Measurements from ENCODE around the gene FOXRED2. TPM values are rescaled to one million over a fixed set of nuclear protein-coding genes. Genes with fewer than 3 reads are reported as not detected.
"Not testable (repeated sequence)": the region's sequence is repeated elsewhere in the genome, so short reads cannot be mapped to it uniquely, and the experiment has no call there.

The FOXRED2 gene
- total RNA-seq, 1 experiment from 2014 or later: 37.7 TPM

- DNase-seq (ENCODE audit: low read depth, low spot score) (no peak), ATAC-seq (no peak)
- no peak overlapping the region for H3K4me3 ChIP-seq (ENCODE audit: low read depth in 2 of 2, low read length in 2 of 2)
- ChIA-PET POLR2A (interaction anchor here (0.7 kb wide), 1 partner anchor 109 kb away, joined by 10 read pairs; no protein-coding TSS in a partner anchor), CTCF (interaction anchor here (0.7 kb wide), 1 partner anchor 426 kb away, joined by 6 read pairs; no protein-coding TSS in a partner anchor)
- peak overlapping the region; percentile 79 for H3K27ac ChIP-seq (ENCODE audit: low read length)
- in situ Hi-C loops (cut with HindIII; ENCODE audit: low pct_unique_long_range_greater_than_20kb, low sequenced_read_pairs): no loop called here
- no peaks in the 10 kb centered on the region for H3K27me3 ChIP-seq (ENCODE audit: control insufficient read depth, insufficient read depth, low read length)
- no peaks in the 10 kb centered on the region for H3K36me3 ChIP-seq (ENCODE audit: control insufficient read depth, insufficient read depth, low read length)
- intact Hi-C loops (cut with micrococcal nuclease; ENCODE audit: unreplicated experiment): no loop called here
- no peaks in the 10 kb centered on the region for H3K9me3 ChIP-seq (ENCODE audit: control insufficient read depth, insufficient read depth, low read depth, low read length)
- H3K4me1 ChIP-seq (ENCODE audit: control insufficient read depth, insufficient read depth, low read length): peaks cover 27% of the 10 kb centered on the region
- no TSS peak for BruUV-seq (replicated peaks)
- TF ChIP-seq REST (IDR thresholded peaks at IDR 0.05; ENCODE audit: insufficient read depth in 1 of 2, low read depth in 2 of 2, low read length in 1 of 2) (no peak), CTCF (IDR thresholded peaks at IDR 0.05) (no peak), POLR2AphosphoS5 (IDR thresholded peaks at IDR 0.05; ENCODE audit: low read depth, low read length) (no peak), TCF7L2 (IDR thresholded peaks at IDR 0.05; ENCODE audit: low read depth, low read length) (no peak), SIN3A (IDR thresholded peaks at IDR 0.05; ENCODE audit: borderline replicate concordance, insufficient read depth, low read depth, low read length) (no peak)
Measured at GRCh38 chr22:36452250-36452977, 54.4 kb downstream of the FOXRED2 start.

- ATAC-seq; intact Hi-C loops (cut with micrococcal nuclease; ENCODE audit: unreplicated experiment); POLR2A ChIA-PET; CTCF ChIA-PET; H3K27me3 ChIP-seq (ENCODE audit: control insufficient read depth, insufficient read depth, low read length); H3K36me3 ChIP-seq (ENCODE audit: control insufficient read depth, insufficient read depth, low read length); H3K9me3 ChIP-seq (ENCODE audit: control insufficient read depth, insufficient read depth, low read depth, low read length); H3K4me3 ChIP-seq (ENCODE audit: low read depth in 2 of 2, low read length in 2 of 2); DNase-seq (ENCODE audit: low read depth, low spot score); H3K27ac ChIP-seq (ENCODE audit: low read length); in situ Hi-C loops (cut with HindIII; ENCODE audit: low pct_unique_long_range_greater_than_20kb, low sequenced_read_pairs); BruUV-seq (replicated peaks): not testable (repeated sequence)
- H3K4me1 ChIP-seq (ENCODE audit: control insufficient read depth, insufficient read depth, low read length): peaks cover 27% of the 10 kb centered on the region
Measured at GRCh38 chr22:36450923-36451322, 55.9 kb downstream of the FOXRED2 start.

- H3K4me3 ChIP-seq (ENCODE audit: low read depth in 2 of 2, low read length in 2 of 2): no peak overlapping the region
- intact Hi-C loops (cut with micrococcal nuclease; ENCODE audit: unreplicated experiment) (no loop called here), in situ Hi-C loops (cut with HindIII; ENCODE audit: low pct_unique_long_range_greater_than_20kb, low sequenced_read_pairs) (no loop called here)
- DNase-seq (ENCODE audit: low read depth, low spot score) (no peak), ATAC-seq (no peak)
- no peak for TF ChIP-seq SIN3A (IDR thresholded peaks at IDR 0.05; ENCODE audit: borderline replicate concordance, insufficient read depth, low read depth, low read length)
- no peak for TF ChIP-seq POLR2AphosphoS5 (IDR thresholded peaks at IDR 0.05; ENCODE audit: low read depth, low read length)
- no peak for TF ChIP-seq REST (IDR thresholded peaks at IDR 0.05; ENCODE audit: insufficient read depth in 1 of 2, low read depth in 2 of 2, low read length in 1 of 2)
- no peak for TF ChIP-seq TCF7L2 (IDR thresholded peaks at IDR 0.05; ENCODE audit: low read depth, low read length)
- TF ChIP-seq CTCF (IDR thresholded peaks at IDR 0.05): no peak
- H3K27me3 ChIP-seq (ENCODE audit: control insufficient read depth, insufficient read depth, low read length): no peaks in the 10 kb centered on the region
- POLR2A ChIA-PET: no interaction called here
- no peaks in the 10 kb centered on the region for H3K36me3 ChIP-seq (ENCODE audit: control insufficient read depth, insufficient read depth, low read length)
- H3K4me1 ChIP-seq (ENCODE audit: control insufficient read depth, insufficient read depth, low read length): peaks cover 22% of the 10 kb centered on the region
- H3K9me3 ChIP-seq (ENCODE audit: control insufficient read depth, insufficient read depth, low read depth, low read length): no peaks in the 10 kb centered on the region
- no TSS peak for BruUV-seq (replicated peaks)
- CTCF ChIA-PET: no interaction called here
- H3K27ac ChIP-seq (ENCODE audit: low read length): peak overlapping the region; percentile 34; the same call in 1 of the 2 replicates
Measured at GRCh38 chr22:36449596-36450175, 57.2 kb downstream of the FOXRED2 start.

Measured in Panc1 (cell line).